ENCODE measurements around the gene PPT2. TPM values are rescaled to one million over a fixed set of nuclear protein-coding genes. Genes with fewer than 3 reads are reported as not detected.

PPT2 gene
- total and polyA plus RNA-seq, 2 of the 13 experiments (the other 11 are each of a cell fraction or from before 2014, with no cell fraction given), result 39.2 to 61.8 TPM

GRCh38 chr6:32177788-32178546 is 24.0 kb downstream of the PPT2 start, which contains the start of gene RNF5 (continued):
- TF ChIP-seq ZNF576 (CRISPR knock-in tag; IDR thresholded peaks at IDR 0.05) (no peak), ISL2 (CRISPR knock-in tag; IDR thresholded peaks at IDR 0.05) (0 out of 2 replicates have a peak, but pooled peaks have one; percentile 34), FOSL2 (CRISPR knock-in tag; IDR thresholded peaks at IDR 0.05) (no peak; the same call in 1 of the 2 replicates), ZNF570 (CRISPR knock-in tag; IDR thresholded peaks at IDR 0.05; ENCODE audit: borderline replicate concordance) (no peak), LBX2 (CRISPR knock-in tag; IDR thresholded peaks at IDR 0.05; ENCODE audit: borderline replicate concordance) (no peak), KDM3A (CRISPR knock-in tag; IDR thresholded peaks at IDR 0.05; ENCODE audit: low read depth) (peak; percentile 50; the same call in 1 of the 2 replicates), TSC22D2 (CRISPR knock-in tag; IDR thresholded peaks at IDR 0.05; ENCODE audit: borderline replicate concordance) (no peak), ZNF33A (CRISPR knock-in tag; IDR thresholded peaks at IDR 0.05; ENCODE audit: borderline replicate concordance) (no peak), MIXL1 (CRISPR knock-in tag; IDR thresholded peaks at IDR 0.05) (no peak), SIN3A (IDR thresholded peaks at IDR 0.05; ENCODE audit: borderline replicate concordance, low read depth, low read length) (peak; percentile 75; the same call in 1 of the 2 replicates), SNRNP70 (IDR thresholded peaks at IDR 0.05; ENCODE audit: low read depth, low read length) (no peak), ZMYM2 (CRISPR knock-in tag; IDR thresholded peaks at IDR 0.05) (no peak), ZNF841 (CRISPR knock-in tag; IDR thresholded peaks at IDR 0.05; ENCODE audit: borderline replicate concordance) (no peak), HDAC1 (CRISPR knock-in tag; IDR thresholded peaks at IDR 0.05) (peak; percentile 66), RARG (CRISPR knock-in tag; IDR thresholded peaks at IDR 0.05; ENCODE audit: low read depth) (no peak), ATF7-NPFF (CRISPR knock-in tag; IDR thresholded peaks at IDR 0.05; ENCODE audit: low read depth) (0 out of 2 replicates have a peak, but pooled peaks have one; percentile 16), ZNF773 (CRISPR knock-in tag; IDR thresholded peaks at IDR 0.05; ENCODE audit: borderline replicate concordance) (no peak), NCOA5 (CRISPR knock-in tag; IDR thresholded peaks at IDR 0.05) (no peak), ZNF335 (CRISPR knock-in tag; IDR thresholded peaks at IDR 0.05) (no peak), NR2F2 (IDR thresholded peaks at IDR 0.05; ENCODE audit: borderline replicate concordance, low read depth) (no peak), ZNF720 (CRISPR knock-in tag; IDR thresholded peaks at IDR 0.05) (no peak), RBAK (CRISPR knock-in tag; IDR thresholded peaks at IDR 0.05) (no peak), ZFP82 (CRISPR knock-in tag; IDR thresholded peaks at IDR 0.05; ENCODE audit: borderline replicate concordance) (no peak), DPF2 (CRISPR knock-in tag; IDR thresholded peaks at IDR 0.05; ENCODE audit: borderline replicate concordance, low read depth) (no peak), ZNF446 (CRISPR knock-in tag; IDR thresholded peaks at IDR 0.05) (no peak), E2F1 (CRISPR knock-in tag; IDR thresholded peaks at IDR 0.05) (peak; percentile 34; the same call in 1 of the 2 replicates), ZNF563 (CRISPR knock-in tag; IDR thresholded peaks at IDR 0.05) (no peak; the same call in 1 of the 2 replicates), MED1 (CRISPR knock-in tag; IDR thresholded peaks at IDR 0.05) (no peak), ZNF354B (CRISPR knock-in tag; IDR thresholded peaks at IDR 0.05) (no peak), ARNTL (CRISPR knock-in tag; IDR thresholded peaks at IDR 0.05) (no peak), ZBTB7A (CRISPR knock-in tag; IDR thresholded peaks at IDR 0.05) (no peak), BORCS8-MEF2B (CRISPR knock-in tag; IDR thresholded peaks at IDR 0.05) (no peak; the same call in 1 of the 2 replicates), ZFP62 (CRISPR knock-in tag; IDR thresholded peaks at IDR 0.05) (no peak)
